Loucy (cell line): ENCODE data around the gene CCDC6.
"Not testable (repeated sequence)": the region's sequence is repeated elsewhere in the genome, so short reads cannot be mapped to it uniquely, and the experiment has no call there.

ENCODE experiments used
- H2AFZ ChIP-seq: fragments of 200-600 bp; sonication (generic); 2 replicates; pipeline ENCODE4 v1.6.0; 2016; ENCODE audit warnings: antibody characterized with exemption, mild to moderate bottlenecking, low read length, moderate library complexity
- H3F3A ChIP-seq: fragments of 200-600 bp; 2 replicates; pipeline ENCODE4 v1.6.0; 2016; ENCODE audit warnings: antibody characterized with exemption, low read depth, mild to moderate bottlenecking
- H3K27me3 ChIP-seq: fragments of 200-600 bp; sonication (generic); 2 replicates; pipeline ENCODE4 v1.6.1; 2014; ENCODE audit warnings: low read length, mild to moderate bottlenecking; ENCODE audit not compliant: insufficient read depth, poor library complexity, severe bottlenecking
- H3K36me3 ChIP-seq: fragments of 200-600 bp; sonication (generic); 2 replicates; pipeline ENCODE4 v1.6.1; 2016; ENCODE audit warnings: low read length; ENCODE audit not compliant: insufficient read depth
- H3K4me1 ChIP-seq: fragments of 200-600 bp; sonication (generic); 2 replicates; pipeline ENCODE4 v1.5.1; 2014; ENCODE audit warnings: low read length, mild to moderate bottlenecking; ENCODE audit not compliant: insufficient read depth, poor library complexity, severe bottlenecking
- H3K4me2 ChIP-seq: fragments of 200-600 bp; sonication (generic); 2 replicates; pipeline ENCODE4 v1.6.0; 2014; ENCODE audit warnings: antibody characterized with exemption, low read length, low read depth, mild to moderate bottlenecking; ENCODE audit not compliant: poor library complexity, severe bottlenecking
- H3K4me3 ChIP-seq: fragments of 200-600 bp; sonication (generic); 2 replicates; pipeline ENCODE4 v1.5.1; 2014; ENCODE audit warnings: low read length, mild to moderate bottlenecking, mixed read lengths; ENCODE audit not compliant: poor library complexity, severe bottlenecking
- H3K79me2 ChIP-seq: fragments of 200-600 bp; sonication (generic); 2 replicates; pipeline ENCODE4 v1.6.1; 2014; ENCODE audit warnings: low read length; ENCODE audit not compliant: insufficient read depth
- H3K9ac ChIP-seq: fragments of 200-600 bp; sonication (generic); 2 replicates; pipeline ENCODE4 v1.6.0; 2014; ENCODE audit warnings: mild to moderate bottlenecking, low read depth, low read length, moderate library complexity; ENCODE audit not compliant: poor library complexity, severe bottlenecking
- H3K9me2 ChIP-seq: fragments of 200-600 bp; sonication (generic); replicated peaks from 2 replicates; pipeline ENCODE4 v1.6.1; 2016; ENCODE audit warnings: low read depth, low read length, mixed read lengths
- H3K9me3 ChIP-seq: fragments of 200-600 bp; sonication (generic); 2 replicates; pipeline ENCODE4 v1.6.1; 2014; ENCODE audit warnings: mild to moderate bottlenecking, antibody characterized with exemption, low read length, low read depth; ENCODE audit not compliant: insufficient read depth
- H4K20me1 ChIP-seq: fragments of 200-600 bp; sonication (generic); 2 replicates; pipeline ENCODE4 v1.6.0; 2014; ENCODE audit warnings: antibody characterized with exemption, low read length, mild to moderate bottlenecking; ENCODE audit not compliant: insufficient read depth, poor library complexity, severe bottlenecking
- CTCF ChIP-seq: fragments of 200-600 bp; sonication (generic); conservative IDR thresholded peaks from 2 replicates; pipeline ENCODE4 v1.5.1; 2014; ENCODE audit warnings: mild to moderate bottlenecking, antibody characterized with exemption, low read length
- EZH2phosphoT487 ChIP-seq: fragments of 200-600 bp; IDR thresholded peaks from 2 replicates; pipeline ENCODE4 v1.6.1; 2018; ENCODE audit warnings: antibody characterized with exemption, mild to moderate bottlenecking, moderate library complexity, borderline replicate concordance

Gene CCDC6

GRCh38 chr10:59745163-59745650, 161.1 kb downstream of the CCDC6 start:
- H3K4me3 ChIP-seq = no peak overlapping the region
- no peaks in the 10 kb centered on the region for H3F3A ChIP-seq
- no peak overlapping the region for H3K4me2 ChIP-seq
- H3K9ac ChIP-seq = no peak overlapping the region
- no peak for TF ChIP-seq CTCF
- TF ChIP-seq EZH2phosphoT487 = no peak
- H3K9me3 ChIP-seq = no peaks in the 10 kb centered on the region
- no peaks in the 10 kb centered on the region for H3K36me3 ChIP-seq
- H3K79me2 ChIP-seq = no peaks in the 10 kb centered on the region
- no peaks in the 10 kb centered on the region for H3K9me2 ChIP-seq
- no peak overlapping the region for H2AFZ ChIP-seq
- no peaks in the 10 kb centered on the region for H3K27me3 ChIP-seq
- H4K20me1 ChIP-seq = no peaks in the 10 kb centered on the region
- H3K4me1 ChIP-seq = no peaks in the 10 kb centered on the region

- H3K9me3 ChIP-seq, H3K79me2 ChIP-seq, H3K27me3 ChIP-seq, H4K20me1 ChIP-seq, H3K4me1 ChIP-seq, H3K36me3 ChIP-seq, H3K9me2 ChIP-seq, H3K4me3 ChIP-seq, H3K9ac ChIP-seq, H2AFZ ChIP-seq, H3F3A ChIP-seq, H3K4me2 ChIP-seq: not testable (repeated sequence)
Measured at GRCh38 chr10:59744762-59745161, 161.6 kb downstream of the CCDC6 start.

GRCh38 chr10:59744156-59744555, 162.2 kb downstream of the CCDC6 start:
- H3F3A ChIP-seq, H3K4me1 ChIP-seq, H3K27me3 ChIP-seq, H4K20me1 ChIP-seq, H3K36me3 ChIP-seq, H3K9me3 ChIP-seq, H2AFZ ChIP-seq, H3K4me2 ChIP-seq, H3K4me3 ChIP-seq, H3K9me2 ChIP-seq, H3K9ac ChIP-seq, H3K79me2 ChIP-seq: not testable (repeated sequence)

GRCh38 chr10:59741583-59741982, 164.8 kb downstream of the CCDC6 start:
- Histone ChIP-seq H3K9me3 (no peaks in the 10 kb centered on the region), H3K9me2 (no peaks in the 10 kb centered on the region), H3K79me2 (no peaks in the 10 kb centered on the region), H3K27me3 (no peaks in the 10 kb centered on the region), H3K4me1 (no peaks in the 10 kb centered on the region), H3K4me3 (no peak overlapping the region), H2AFZ (no peak overlapping the region), H3F3A (no peaks in the 10 kb centered on the region), H3K36me3 (no peaks in the 10 kb centered on the region), H4K20me1 (no peaks in the 10 kb centered on the region), H3K9ac (no peak overlapping the region), H3K4me2 (no peak overlapping the region)
- TF ChIP-seq CTCF (no peak), EZH2phosphoT487 (no peak)
